ENCODE results near the gene P4HA2. TPM values are rescaled to one million over a fixed set of nuclear protein-coding genes. Genes with fewer than 3 reads are reported as not detected.
A peak's percentile ranks its signal among the peaks of the same experiment; 100 is the strongest.

The P4HA2 gene
- total RNA-seq, 4 donors from 2014 or later = 32.8 to 48.7 (median 37.6) TPM

DNA sequence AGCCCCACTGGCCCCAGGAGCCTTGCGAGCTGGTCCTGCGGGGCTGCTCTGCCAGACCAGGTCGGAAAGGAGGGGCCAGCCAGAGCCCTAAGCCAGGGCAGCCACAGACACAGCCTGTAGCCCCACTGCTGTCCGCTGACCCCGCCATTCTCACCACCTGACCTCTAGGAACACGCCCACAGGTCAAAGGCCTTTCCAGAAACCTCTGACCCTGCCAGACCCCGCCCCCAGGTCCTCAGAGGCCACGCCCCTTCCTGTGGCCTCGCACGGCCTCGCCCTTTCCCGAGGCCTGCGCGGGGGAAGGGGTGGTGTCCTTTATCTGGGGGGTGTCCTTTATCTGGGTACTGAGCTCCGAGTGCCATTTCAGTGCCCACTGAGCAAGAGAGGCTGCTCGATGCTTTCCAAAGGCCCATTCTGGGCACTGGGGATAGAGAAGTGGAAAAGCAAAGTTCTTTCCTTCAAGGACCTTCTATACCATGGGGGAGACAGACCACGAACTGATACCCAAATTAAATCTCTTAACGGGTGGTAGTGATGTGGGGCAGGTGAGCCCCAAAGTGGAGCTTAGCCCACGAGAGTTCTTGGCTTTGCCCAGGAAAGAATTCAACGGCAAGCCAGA lies 46.5 kb downstream of the P4HA2 start:
- no peak for TF ChIP-seq POLR2AphosphoS5 (IDR thresholded peaks at IDR 0.05)
- no peak for TF ChIP-seq CTCF (IDR thresholded peaks at IDR 0.05)
- no peak for TF ChIP-seq POLR2A (IDR thresholded peaks at IDR 0.05)
- TF ChIP-seq EP300 (IDR thresholded peaks at IDR 0.05) = no peak
- Histone ChIP-seq H3K4me1 (peaks cover 0 to 20% (median 0%) of the 10 kb centered on the region in 3 donors), H3K9me3 (no peaks in the 10 kb centered on the region), H3K4me3 (no peak overlapping the region), H3K36me3 (no peaks in the 10 kb centered on the region), H3K27me3 (no peaks in the 10 kb centered on the region), H3K27ac (no peak overlapping the region)
- 90 to 94% methylated on average over 2 to 3 of the region's 20 CpGs for WGBS, 2 donors (ENCODE audit: low coverage in 1 of 2)
- ATAC-seq = no peak

DNA sequence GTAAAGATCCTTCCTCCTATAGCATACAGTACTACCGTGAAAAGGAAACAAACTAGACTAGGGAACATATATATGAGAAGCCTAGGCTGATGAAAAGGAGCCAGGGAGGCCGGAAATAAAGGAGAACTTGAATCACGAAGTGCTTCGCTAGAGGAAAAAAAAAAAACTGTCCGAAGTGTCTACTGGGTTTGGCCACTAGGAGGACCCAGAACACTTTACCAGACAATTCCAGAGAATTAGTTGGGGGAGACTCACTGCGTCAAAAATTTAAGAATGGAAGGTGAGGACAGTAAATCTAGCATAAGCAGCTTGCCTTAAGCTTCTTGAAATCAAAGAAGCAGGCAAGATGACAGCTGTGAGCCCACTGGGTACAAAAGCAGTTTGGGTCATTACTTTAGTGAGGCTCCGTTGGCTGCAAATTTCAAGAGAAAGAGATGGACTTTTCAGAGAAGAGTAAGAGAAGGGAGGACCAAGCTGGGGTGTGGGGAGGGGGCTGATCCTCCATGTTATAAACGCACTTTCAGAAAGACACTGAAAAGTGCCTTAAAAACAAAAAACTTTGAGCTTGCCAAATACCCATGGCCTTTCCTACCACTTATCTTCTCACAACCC lies 47.4 kb downstream of the P4HA2 start:
- Histone ChIP-seq H3K4me3 (no peak overlapping the region), H3K27me3 (no peaks in the 10 kb centered on the region), H3K9me3 (no peaks in the 10 kb centered on the region), H3K4me1 (peaks cover 0 to 20% (median 0%) of the 10 kb centered on the region in 3 donors), H3K27ac (no peak overlapping the region), H3K36me3 (no peaks in the 10 kb centered on the region)
- ATAC-seq = peak; percentile 31
- TF ChIP-seq EP300 (IDR thresholded peaks at IDR 0.05) (no peak), CTCF (IDR thresholded peaks at IDR 0.05) (peak; percentile 54 to 68 (median 59))
- 14 to 23% methylated on average over 7 to 8 of the region's 8 CpGs for WGBS, 2 donors (ENCODE audit: low coverage in 1 of 2)

DNA sequence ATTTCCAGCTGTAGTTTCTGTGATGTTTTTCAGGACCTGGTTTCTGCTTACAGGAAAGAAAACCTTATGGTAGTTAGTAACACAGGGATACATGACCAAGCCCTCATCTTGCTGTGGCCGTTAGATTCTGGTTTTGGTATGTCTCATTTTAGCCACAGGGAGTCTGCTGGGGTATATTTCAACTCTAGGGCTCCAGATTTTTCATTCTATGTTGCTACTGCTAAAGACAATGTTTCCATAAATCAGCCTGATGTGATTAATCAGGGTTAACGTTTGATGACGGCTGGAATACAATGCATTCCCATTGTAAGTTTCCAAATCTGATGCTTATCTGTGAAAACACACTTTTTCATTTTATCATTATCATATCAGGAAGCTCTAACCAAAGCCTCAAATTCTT lies 48.2 kb downstream of the P4HA2 start:
- H3K27me3 ChIP-seq = no peaks in the 10 kb centered on the region
- H3K27ac ChIP-seq = no peak overlapping the region
- no peaks in the 10 kb centered on the region for H3K36me3 ChIP-seq
- ATAC-seq = no peak
- H3K9me3 ChIP-seq = no peaks in the 10 kb centered on the region
- TF ChIP-seq POLR2A (IDR thresholded peaks at IDR 0.05) (no peak), CTCF (IDR thresholded peaks at IDR 0.05) (no peak), POLR2AphosphoS5 (IDR thresholded peaks at IDR 0.05) (no peak), EP300 (IDR thresholded peaks at IDR 0.05) (no peak)
- WGBS, 2 donors (ENCODE audit: low coverage in 1 of 2) = 30 to 52% methylated on average over 1 to 3 of the region's 3 CpGs
- peaks cover 0 to 20% (median 0%) of the 10 kb centered on the region in 3 donors for H3K4me1 ChIP-seq
- H3K4me3 ChIP-seq = no peak overlapping the region

- no peak for TF ChIP-seq EP300 (IDR thresholded peaks at IDR 0.05)
- no peak for TF ChIP-seq CTCF (IDR thresholded peaks at IDR 0.05)
- no peak for TF ChIP-seq POLR2AphosphoS5 (IDR thresholded peaks at IDR 0.05)
- TF ChIP-seq POLR2A (IDR thresholded peaks at IDR 0.05) = no peak
- 90% methylated on average over 6 of the region's 6 CpGs; no CpG with 5 or more reads in 1 of the 2 donors for WGBS, 2 donors (ENCODE audit: low coverage in 1 of 2)
Observed at GRCh38 chr5:132177691-132178149, 49.9 kb downstream of the P4HA2 start.

GRCh38 chr5:132176987-132177386 lies 50.7 kb downstream of the P4HA2 start:
- peaks cover 0 to 20% (median 0%) of the 10 kb centered on the region in 3 donors for H3K4me1 ChIP-seq
- H3K36me3 ChIP-seq = no peaks in the 10 kb centered on the region
- TF ChIP-seq EP300 (IDR thresholded peaks at IDR 0.05) (no peak), POLR2AphosphoS5 (IDR thresholded peaks at IDR 0.05) (no peak), POLR2A (IDR thresholded peaks at IDR 0.05) (no peak), CTCF (IDR thresholded peaks at IDR 0.05) (no peak)
- no peak overlapping the region for H3K27ac ChIP-seq
- ATAC-seq = no peak
- no peak overlapping the region for H3K4me3 ChIP-seq
- no peaks in the 10 kb centered on the region for H3K27me3 ChIP-seq
- no peaks in the 10 kb centered on the region for H3K9me3 ChIP-seq
- 55 to 80% methylated on average over 2 to 3 of the region's 3 CpGs for WGBS, 2 donors (ENCODE audit: low coverage in 1 of 2)

More at GRCh38 chr5:132177691-132178149, 49.9 kb downstream of the P4HA2 start:
- H3K4me3 ChIP-seq = no peak overlapping the region
- H3K4me1 ChIP-seq = peaks cover 0 to 20% (median 0%) of the 10 kb centered on the region in 3 donors
- no peaks in the 10 kb centered on the region for H3K9me3 ChIP-seq
- ATAC-seq = no peak
- no peaks in the 10 kb centered on the region for H3K27me3 ChIP-seq
- H3K36me3 ChIP-seq = no peaks in the 10 kb centered on the region
- H3K27ac ChIP-seq = no peak overlapping the region
